T-helper 2 cell treated with Interferon-gamma antibody and Interleukin-4, amounts not matched to agents 5 μg/mL and 100 μg/mL, for 36 hours (primary cell): Measurements from ENCODE around the gene CREM.
"Not testable (repeated sequence)": the region's sequence is repeated elsewhere in the genome, so short reads cannot be mapped to it uniquely, and the experiment has no call there.

Experiments used
- DNase-seq: peaks from one replicate; pipeline ENCODE4 v3.0.0; 2021; ENCODE audit warnings: low spot score
- H3K27ac Mint-ChIP-seq: one replicate; pipeline ENCODE4 v1.8.0; 2021; ENCODE audit warnings: mild to moderate bottlenecking, mixed read lengths
- H3K27me3 Mint-ChIP-seq: one replicate; pipeline ENCODE4 v1.8.0; 2021; ENCODE audit warnings: low read depth, mixed read lengths
- H3K36me3 Mint-ChIP-seq: one replicate; pipeline ENCODE4 v1.8.0; 2021; ENCODE audit warnings: low read depth, mixed read lengths
- H3K4me1 Mint-ChIP-seq: one replicate; pipeline ENCODE4 v1.8.0; 2021; ENCODE audit warnings: low read depth, mixed read lengths
- H3K4me3 Mint-ChIP-seq: one replicate; pipeline ENCODE4 v1.8.0; 2022; ENCODE audit warnings: mild to moderate bottlenecking, moderate library complexity, mixed read lengths
- H3K9me3 Mint-ChIP-seq: one replicate; pipeline ENCODE4 v1.8.0; 2021; ENCODE audit warnings: mixed read lengths

The CREM gene

DNA sequence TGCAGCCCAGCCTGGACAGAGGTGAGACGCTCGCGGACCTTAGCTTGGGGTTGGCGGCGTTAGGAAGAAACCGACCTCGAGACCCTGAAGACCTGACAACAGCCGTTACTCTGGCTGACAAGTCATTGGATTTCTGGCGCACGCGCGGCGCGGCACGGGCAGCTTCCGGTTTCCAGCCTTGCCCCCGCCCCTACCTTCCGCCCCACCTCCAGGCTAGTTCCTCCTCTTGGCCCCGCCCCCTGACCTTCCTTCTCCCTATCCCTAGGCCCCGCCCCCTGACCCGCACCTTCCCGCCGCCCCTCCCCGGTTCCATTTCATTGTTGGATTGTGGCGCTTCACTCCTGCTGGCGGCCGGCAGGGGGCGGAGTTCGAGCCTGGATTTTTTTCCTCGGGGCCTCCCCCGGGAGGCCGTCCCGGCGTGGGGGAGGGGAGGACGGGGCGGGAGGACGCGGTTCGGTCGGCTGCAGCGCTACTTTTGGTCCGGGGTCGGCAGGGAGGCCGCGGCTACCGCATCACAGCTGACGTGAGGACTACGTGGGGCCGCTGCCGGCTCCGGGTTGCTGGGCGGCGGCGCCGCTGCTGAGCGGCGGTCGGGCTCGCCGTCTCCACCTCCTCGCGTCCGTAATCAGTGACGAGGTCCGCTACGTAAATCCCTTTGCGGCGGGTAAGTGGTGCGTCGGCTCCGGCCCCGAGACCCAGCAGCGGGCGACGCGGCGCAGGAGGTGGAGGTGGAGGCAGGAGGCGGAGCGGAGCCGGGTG, at the start of gene CREM:
Gene CREM, plus strand, starts transcription at position 317 of the 759 bp plus-strand sequence. CDS start 10,990 bp downstream, outside the sequence.
- Mint-ChIP-seq H3K36me3 (peaks cover 12% of the 10 kb centered on the region), H3K4me3 (peak within 1 kb of the TSS; percentile 91), H3K27me3 (no peaks in the 10 kb centered on the region), H3K4me1 (peaks cover 44% of the 10 kb centered on the region), H3K9me3 (no peaks in the 10 kb centered on the region), H3K27ac (peak within 1 kb of the TSS; percentile 89)
- peak; percentile 96 for DNase-seq

DNA sequence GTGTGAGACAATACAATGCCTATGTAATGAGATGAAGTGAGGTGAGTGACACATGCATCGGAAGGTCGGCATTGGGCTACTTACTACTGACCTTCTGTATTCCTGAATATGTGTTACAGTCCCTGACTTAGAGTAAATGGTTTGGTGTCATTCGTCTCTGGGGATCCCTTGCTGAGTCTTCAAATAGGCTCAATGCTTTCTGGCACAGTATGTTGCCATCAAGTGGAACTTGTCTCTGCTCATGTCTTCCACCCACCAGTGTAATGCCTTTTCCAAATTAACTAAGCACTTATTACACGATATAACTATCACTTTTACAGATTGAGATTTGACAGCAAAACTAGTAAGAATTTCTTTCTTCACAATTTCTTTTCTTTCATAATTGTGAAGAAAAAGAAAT, 47.4 kb upstream of the CREM start:
- DNase-seq = no peak
- Mint-ChIP-seq H3K36me3 (peaks cover 27% of the 10 kb centered on the region), H3K4me1 (peaks cover 3% of the 10 kb centered on the region), H3K27me3 (no peaks in the 10 kb centered on the region), H3K4me3 (no peak overlapping the region), H3K27ac (no peak overlapping the region), H3K9me3 (peaks cover 6% of the 10 kb centered on the region)

GRCh38 chr10:35079763-35080162, 46.9 kb upstream of the CREM start:
- Mint-ChIP-seq H3K4me1 (peaks cover 3% of the 10 kb centered on the region), H3K27me3 (no peaks in the 10 kb centered on the region)
- DNase-seq = no peak

GRCh38 chr10:35080261-35080660, 46.4 kb upstream of the CREM start:
- not testable (repeated sequence) for H3K27ac Mint-ChIP-seq, H3K4me3 Mint-ChIP-seq, H3K9me3 Mint-ChIP-seq, DNase-seq, H3K4me1 Mint-ChIP-seq, H3K27me3 Mint-ChIP-seq
- peaks cover 27% of the 10 kb centered on the region for H3K36me3 Mint-ChIP-seq

More at GRCh38 chr10:35079763-35080162, 46.9 kb upstream of the CREM start:
- Mint-ChIP-seq H3K27ac (no peak overlapping the region), H3K9me3 (peaks cover 9% of the 10 kb centered on the region), H3K4me3 (no peak overlapping the region), H3K36me3 (peaks cover 30% of the 10 kb centered on the region)

GRCh38 chr10:35083242-35083641, 43.4 kb upstream of the CREM start:
- H3K27ac Mint-ChIP-seq = no peak overlapping the region
- H3K4me1 Mint-ChIP-seq = peaks cover 14% of the 10 kb centered on the region
- peaks cover 9% of the 10 kb centered on the region for H3K9me3 Mint-ChIP-seq
- peaks cover 33% of the 10 kb centered on the region for H3K36me3 Mint-ChIP-seq
- no peak for DNase-seq
- H3K27me3 Mint-ChIP-seq = no peaks in the 10 kb centered on the region
- no peak overlapping the region for H3K4me3 Mint-ChIP-seq

DNA sequence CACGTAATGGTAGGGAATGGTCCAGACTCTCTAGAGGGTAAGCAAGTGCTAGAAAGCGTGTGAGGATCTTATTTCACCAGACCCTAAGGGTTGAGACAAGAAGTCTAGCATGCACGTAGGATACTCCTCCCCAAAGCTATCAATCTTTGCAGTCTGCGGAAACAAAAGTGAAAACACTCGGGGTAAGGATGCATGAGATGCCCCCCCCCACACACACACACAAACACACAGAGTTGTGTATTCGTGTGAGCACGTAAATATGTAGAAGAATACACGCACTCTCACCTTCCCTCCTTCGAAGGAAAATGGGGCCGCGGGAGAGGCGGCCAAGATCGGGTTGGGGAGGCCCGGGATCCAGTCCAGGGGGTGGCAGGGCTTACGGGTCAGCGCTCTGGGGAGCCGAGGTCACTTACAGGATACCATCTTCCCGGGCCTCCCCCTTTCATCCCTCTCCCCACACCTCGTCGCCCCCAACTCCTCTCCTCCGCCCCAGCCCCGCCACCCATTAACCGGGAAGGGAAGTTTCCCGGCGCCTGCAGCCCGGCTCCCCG, 37.0 kb upstream of the CREM start:
- peaks cover 6% of the 10 kb centered on the region for H3K9me3 Mint-ChIP-seq
- peak overlapping the region; percentile 95 for H3K27ac Mint-ChIP-seq
- DNase-seq = no peak
- H3K36me3 Mint-ChIP-seq = peaks cover 9% of the 10 kb centered on the region
- peak overlapping the region; percentile 97 for H3K4me3 Mint-ChIP-seq
- no peaks in the 10 kb centered on the region for H3K27me3 Mint-ChIP-seq
- peaks cover 34% of the 10 kb centered on the region for H3K4me1 Mint-ChIP-seq

- Mint-ChIP-seq H3K4me1 (peaks cover 34% of the 10 kb centered on the region), H3K27ac (peak within 1 kb of the TSS; percentile 98), H3K27me3 (no peaks in the 10 kb centered on the region), H3K4me3 (peak within 1 kb of the TSS; percentile 97), H3K36me3 (peaks cover 9% of the 10 kb centered on the region), H3K9me3 (peaks cover 6% of the 10 kb centered on the region)
- peak; percentile 90 for DNase-seq
These were observed 36.3 kb upstream of the CREM start, which contains the start of gene CUL2 for GRCh38 chr10:35090162-35090954. Gene CUL2, minus strand, starts transcription at chr10:35090341. Its CDS starts 19,024 bp downstream, at chr10:35071317.

DNA sequence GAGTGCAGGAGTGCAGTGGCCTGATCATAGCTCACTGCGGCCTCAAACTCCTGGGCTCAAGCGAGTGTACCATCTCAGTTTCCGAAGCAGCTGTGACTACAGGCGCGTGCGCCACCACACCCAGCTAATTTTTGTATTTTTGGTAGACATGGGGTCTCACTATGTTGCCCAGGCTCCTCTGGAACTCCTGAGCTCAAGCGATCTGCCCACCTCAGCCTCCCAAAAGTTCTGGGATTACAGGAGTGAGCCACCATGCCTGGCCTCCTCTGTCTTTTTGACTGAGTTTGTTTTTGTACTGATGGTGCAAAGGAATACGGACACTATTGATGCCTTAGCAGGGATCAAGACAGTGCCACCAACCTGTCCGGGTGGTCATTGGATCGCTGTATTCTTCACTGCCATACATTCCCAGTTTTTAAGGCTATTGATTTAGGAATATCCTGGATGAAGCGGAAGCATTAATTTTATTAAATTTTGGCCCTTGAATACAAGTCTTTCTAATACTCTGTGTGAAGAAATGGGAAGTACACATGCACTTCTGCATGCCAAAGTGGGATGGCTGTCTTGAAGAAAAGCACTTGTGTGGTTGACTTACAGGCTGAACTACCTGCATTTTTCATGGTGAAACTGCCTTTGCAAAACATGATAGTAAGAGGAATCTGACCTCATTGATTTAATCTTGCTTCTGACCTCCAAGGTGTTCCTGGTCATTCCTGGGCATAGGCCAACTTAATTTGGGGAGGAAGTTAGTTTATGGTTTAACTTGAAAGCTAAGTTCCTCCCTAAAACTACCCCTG, 34.5 kb upstream of the CREM start:
- Mint-ChIP-seq H3K36me3 (peaks cover 8% of the 10 kb centered on the region), H3K4me3 (no peak overlapping the region), H3K27ac (no peak overlapping the region), H3K27me3 (peaks cover 10% of the 10 kb centered on the region), H3K9me3 (peaks cover 6% of the 10 kb centered on the region), H3K4me1 (peaks cover 31% of the 10 kb centered on the region)
- DNase-seq = no peak

DNA sequence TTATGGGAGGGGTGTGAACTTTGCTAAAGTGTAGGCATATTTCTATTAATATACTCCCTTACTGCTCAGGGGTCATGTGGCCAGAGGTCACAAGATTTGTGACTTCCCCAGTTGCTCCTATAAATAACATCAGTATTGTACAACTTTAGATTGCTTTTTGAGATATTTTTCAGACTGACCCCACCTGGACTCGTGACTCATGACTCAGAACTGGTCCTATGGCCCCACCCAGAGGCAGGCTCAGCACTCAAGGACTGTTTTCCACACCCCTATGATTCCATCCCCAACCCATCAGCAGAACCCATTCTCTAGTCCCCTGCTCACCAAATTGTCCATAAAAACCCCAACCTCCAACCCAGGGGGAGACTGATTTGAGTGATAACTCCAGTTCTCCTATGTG, 33.8 kb upstream of the CREM start:
- peaks cover 25% of the 10 kb centered on the region for H3K4me1 Mint-ChIP-seq
- no peak overlapping the region for H3K4me3 Mint-ChIP-seq
- no peak for DNase-seq
- H3K27me3 Mint-ChIP-seq = peaks cover 10% of the 10 kb centered on the region
- peaks cover 3% of the 10 kb centered on the region for H3K36me3 Mint-ChIP-seq
- no peak overlapping the region for H3K27ac Mint-ChIP-seq
- peaks cover 6% of the 10 kb centered on the region for H3K9me3 Mint-ChIP-seq

GRCh38 chr10:35096312-35096711, 30.3 kb upstream of the CREM start:
- DNase-seq = no peak
- Mint-ChIP-seq H3K4me1 (peaks cover 2% of the 10 kb centered on the region), H3K9me3 (peaks cover 6% of the 10 kb centered on the region), H3K4me3 (no peak overlapping the region), H3K36me3 (no peaks in the 10 kb centered on the region), H3K27ac (no peak overlapping the region), H3K27me3 (peaks cover 14% of the 10 kb centered on the region)

DNA sequence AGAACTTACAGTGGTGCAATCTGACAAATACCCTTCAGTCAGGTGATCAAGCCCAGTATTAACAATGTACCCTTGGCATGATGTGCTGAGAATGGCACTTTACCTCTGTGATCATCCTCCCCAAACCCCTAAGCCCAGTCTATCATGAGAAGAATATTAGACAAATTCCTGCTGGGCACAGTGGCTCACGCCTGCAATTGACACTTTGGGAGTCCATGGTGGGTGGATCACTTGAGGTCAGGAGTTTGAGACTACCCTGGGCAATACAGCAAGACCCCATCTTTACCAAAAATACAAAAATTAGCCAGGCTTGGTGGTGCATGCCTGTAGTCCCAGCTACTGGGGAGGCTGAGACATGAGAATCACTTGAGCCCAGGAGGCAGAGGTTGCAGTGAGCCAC, 29.1 kb upstream of the CREM start:
- Mint-ChIP-seq H3K4me3 (no peak overlapping the region), H3K27me3 (peaks cover 14% of the 10 kb centered on the region)
- no peak for DNase-seq

GRCh38 chr10:35103882-35104281, 22.8 kb upstream of the CREM start:
- Mint-ChIP-seq H3K9me3 (no peaks in the 10 kb centered on the region), H3K36me3 (no peaks in the 10 kb centered on the region), H3K27me3 (no peaks in the 10 kb centered on the region), H3K4me3 (no peak overlapping the region), H3K4me1 (no peaks in the 10 kb centered on the region), H3K27ac (no peak overlapping the region)
- no peak for DNase-seq

More for the DNA sequence above, 29.1 kb upstream of the CREM start:
- H3K9me3 Mint-ChIP-seq = peaks cover 6% of the 10 kb centered on the region
- peaks cover 2% of the 10 kb centered on the region for H3K4me1 Mint-ChIP-seq
- no peak overlapping the region for H3K27ac Mint-ChIP-seq
- no peaks in the 10 kb centered on the region for H3K36me3 Mint-ChIP-seq

DNA sequence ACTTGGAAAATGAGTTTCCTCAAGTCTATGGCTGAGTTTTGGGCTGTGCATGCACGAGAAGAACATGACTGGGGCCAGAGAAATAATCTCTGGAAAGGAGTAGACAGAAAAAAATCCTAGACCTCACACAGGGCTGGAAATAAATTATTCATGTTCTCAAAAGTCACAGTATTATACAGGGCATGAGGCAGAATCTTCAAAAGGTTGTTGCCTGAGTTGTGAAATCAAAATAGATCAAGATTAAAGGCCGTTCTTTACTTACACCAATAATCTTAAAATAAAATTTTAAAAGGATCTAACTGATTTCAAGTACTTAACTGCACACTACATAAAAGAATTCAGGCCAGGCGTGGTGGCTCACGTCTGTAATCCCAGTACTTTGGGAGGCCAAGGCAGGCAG, 14.1 kb upstream of the CREM start:
- H3K27me3 Mint-ChIP-seq = peaks cover 4% of the 10 kb centered on the region

More for the DNA sequence above, 14.1 kb upstream of the CREM start:
- no peak overlapping the region for H3K4me3 Mint-ChIP-seq
- no peaks in the 10 kb centered on the region for H3K9me3 Mint-ChIP-seq
- H3K27ac Mint-ChIP-seq = no peak overlapping the region
- no peaks in the 10 kb centered on the region for H3K36me3 Mint-ChIP-seq
- no peak for DNase-seq
- H3K4me1 Mint-ChIP-seq = no peaks in the 10 kb centered on the region
